Measurements from ENCODE around the gene PRDM16. TPM values are rescaled to one million over a fixed set of nuclear protein-coding genes. Genes with fewer than 3 reads are reported as not detected.

PRDM16 gene
- total and polyA plus RNA-seq, 2 of the 13 experiments (the other 11 are each of a cell fraction or from before 2014, with no cell fraction given), result 0.15 to 0.81 TPM

DNA sequence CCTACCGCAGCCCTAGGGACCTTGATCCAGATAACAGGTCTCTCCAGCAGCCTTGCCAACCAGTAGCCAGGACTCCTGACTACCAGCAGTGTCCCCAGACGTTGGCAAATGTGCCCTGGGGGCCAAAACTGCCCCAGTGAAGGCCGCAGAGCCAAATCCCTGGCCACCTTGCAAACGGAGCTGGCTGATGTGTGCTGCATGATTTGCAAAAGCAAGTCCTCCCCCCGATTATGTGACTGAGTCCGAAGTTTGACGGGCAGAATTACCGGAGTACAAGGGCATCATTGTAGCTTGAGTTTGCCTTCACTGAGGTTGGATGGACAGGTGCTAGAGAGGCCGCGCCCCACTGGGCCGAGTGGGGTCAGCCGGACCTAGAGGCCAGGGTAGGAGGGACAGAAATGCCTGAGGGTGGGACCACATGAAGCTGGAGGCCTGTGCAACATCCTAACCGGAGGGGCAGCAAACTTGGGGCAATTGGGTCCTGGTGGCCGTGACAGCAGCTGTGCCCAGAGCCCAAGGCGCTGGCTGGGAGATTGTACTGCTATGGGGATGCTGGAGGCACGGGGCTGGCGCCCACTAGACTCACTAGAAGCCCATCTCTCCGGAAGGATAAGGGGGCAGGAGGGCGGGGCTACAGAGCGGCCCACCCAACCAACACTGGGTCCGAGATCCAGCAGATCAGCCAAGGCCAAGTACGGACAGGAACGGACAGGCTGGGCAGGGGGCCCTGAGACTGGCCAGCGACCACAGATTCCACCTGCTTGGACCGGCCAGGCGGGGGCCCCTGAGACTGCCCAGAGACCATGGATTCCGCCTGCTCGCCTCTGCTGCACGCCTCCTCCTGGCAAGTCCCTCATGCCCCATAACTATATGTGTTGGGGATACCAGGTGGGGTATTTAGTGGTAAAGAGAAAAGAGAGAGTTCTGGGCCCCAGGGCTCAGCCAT is 388.2 kb downstream of the PRDM16 start (continued):
- no peak; the same call in 1 of the 2 replicates for TF ChIP-seq ERF (CRISPR knock-in tag; IDR thresholded peaks at IDR 0.05)
- TF ChIP-seq, protein P1, sequence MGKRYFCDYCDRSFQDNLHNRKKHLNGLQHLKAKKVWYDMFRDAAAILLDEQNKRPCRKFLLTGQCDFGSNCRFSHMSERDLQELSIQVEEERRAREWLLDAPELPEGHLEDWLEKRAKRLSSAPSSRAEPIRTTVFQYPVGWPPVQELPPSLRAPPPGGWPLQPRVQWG (CRISPR knock-in tag; IDR thresholded peaks at IDR 0.05; ENCODE audit: borderline replicate concordance, low read depth), result no peak
- TF ChIP-seq SMARCE1 (IDR thresholded peaks at IDR 0.05; ENCODE audit: borderline replicate concordance), result no peak
- no peak for TF ChIP-seq ZSCAN12 (CRISPR knock-in tag; IDR thresholded peaks at IDR 0.05)
- TF ChIP-seq HNF4G (IDR thresholded peaks at IDR 0.05; ENCODE audit: borderline replicate concordance, low read depth, low read length), result peak; percentile 63; the same call in 1 of the 2 replicates
- TF ChIP-seq HNF4G (CRISPR knock-in tag; IDR thresholded peaks at IDR 0.05; ENCODE audit: borderline replicate concordance, low read depth), result no peak
- TF ChIP-seq, protein P2, sequence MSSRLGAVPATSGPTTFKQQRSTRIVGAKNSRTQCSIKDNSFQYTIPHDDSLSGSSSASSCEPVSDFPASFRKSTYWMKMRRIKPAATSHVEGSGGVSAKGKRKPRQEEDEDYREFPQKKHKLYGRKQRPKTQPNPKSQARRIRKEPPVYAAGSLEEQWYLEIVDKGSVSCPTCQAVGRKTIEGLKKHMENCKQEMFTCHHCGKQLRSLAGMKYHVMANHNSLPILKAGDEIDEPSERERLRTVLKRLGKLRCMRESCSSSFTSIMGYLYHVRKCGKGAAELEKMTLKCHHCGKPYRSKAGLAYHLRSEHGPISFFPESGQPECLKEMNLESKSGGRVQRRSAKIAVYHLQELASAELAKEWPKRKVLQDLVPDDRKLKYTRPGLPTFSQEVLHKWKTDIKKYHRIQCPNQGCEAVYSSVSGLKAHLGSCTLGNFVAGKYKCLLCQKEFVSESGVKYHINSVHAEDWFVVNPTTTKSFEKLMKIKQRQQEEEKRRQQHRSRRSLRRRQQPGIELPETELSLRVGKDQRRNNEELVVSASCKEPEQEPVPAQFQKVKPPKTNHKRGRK (CRISPR knock-in tag; IDR thresholded peaks at IDR 0.05), result no peak
- TF ChIP-seq, protein P3, sequence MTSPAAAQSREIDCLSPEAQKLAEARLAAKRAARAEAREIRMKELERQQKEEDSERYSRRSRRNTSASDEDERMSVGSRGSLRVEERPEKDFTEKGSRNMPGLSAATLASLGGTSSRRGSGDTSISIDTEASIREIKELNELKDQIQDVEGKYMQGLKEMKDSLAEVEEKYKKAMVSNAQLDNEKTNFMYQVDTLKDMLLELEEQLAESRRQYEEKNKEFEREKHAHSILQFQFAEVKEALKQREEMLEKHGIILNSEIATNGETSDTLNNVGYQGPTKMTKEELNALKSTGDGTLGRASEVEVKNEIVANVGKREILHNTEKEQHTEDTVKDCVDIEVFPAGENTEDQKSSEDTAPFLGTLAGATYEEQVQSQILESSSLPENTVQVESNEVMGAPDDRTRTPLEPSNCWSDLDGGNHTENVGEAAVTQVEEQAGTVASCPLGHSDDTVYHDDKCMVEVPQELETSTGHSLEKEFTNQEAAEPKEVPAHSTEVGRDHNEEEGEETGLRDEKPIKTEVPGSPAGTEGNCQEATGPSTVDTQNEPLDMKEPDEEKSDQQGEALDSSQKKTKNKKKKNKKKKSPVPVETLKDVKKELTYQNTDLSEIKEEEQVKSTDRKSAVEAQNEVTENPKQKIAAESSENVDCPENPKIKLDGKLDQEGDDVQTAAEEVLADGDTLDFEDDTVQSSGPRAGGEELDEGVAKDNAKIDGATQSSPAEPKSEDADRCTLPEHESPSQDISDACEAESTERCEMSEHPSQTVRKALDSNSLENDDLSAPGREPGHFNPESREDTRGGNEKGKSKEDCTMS (CRISPR knock-in tag; conservative IDR thresholded peaks at IDR 0.05), result no peak
- TF ChIP-seq ZNF382 (CRISPR knock-in tag; IDR thresholded peaks at IDR 0.05; ENCODE audit: borderline replicate concordance), result no peak
- TF ChIP-seq ZNF383 (CRISPR knock-in tag; IDR thresholded peaks at IDR 0.05; ENCODE audit: borderline replicate concordance), result no peak
- peak; percentile 77 for TF ChIP-seq SAP130 (CRISPR knock-in tag; IDR thresholded peaks at IDR 0.05; ENCODE audit: low read depth)
- peak; percentile 30; the same call in 1 of the 2 replicates for TF ChIP-seq ZNF766 (CRISPR knock-in tag; IDR thresholded peaks at IDR 0.05; ENCODE audit: borderline replicate concordance)
- TF ChIP-seq, protein P4, sequence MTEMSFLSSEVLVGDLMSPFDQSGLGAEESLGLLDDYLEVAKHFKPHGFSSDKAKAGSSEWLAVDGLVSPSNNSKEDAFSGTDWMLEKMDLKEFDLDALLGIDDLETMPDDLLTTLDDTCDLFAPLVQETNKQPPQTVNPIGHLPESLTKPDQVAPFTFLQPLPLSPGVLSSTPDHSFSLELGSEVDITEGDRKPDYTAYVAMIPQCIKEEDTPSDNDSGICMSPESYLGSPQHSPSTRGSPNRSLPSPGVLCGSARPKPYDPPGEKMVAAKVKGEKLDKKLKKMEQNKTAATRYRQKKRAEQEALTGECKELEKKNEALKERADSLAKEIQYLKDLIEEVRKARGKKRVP (CRISPR knock-in tag; IDR thresholded peaks at IDR 0.05), result 0 out of 4 replicates have a peak, but pooled peaks of 1 of the 2 experiments have one; percentile 37
- TF ChIP-seq NONO (IDR thresholded peaks at IDR 0.05), result no peak
- TF ChIP-seq NONO (CRISPR knock-in tag; conservative IDR thresholded peaks at IDR 0.05), result peak; percentile 70; the same call in 1 of the 2 replicates
- no peak for TF ChIP-seq ZNF282 (IDR thresholded peaks at IDR 0.05; ENCODE audit: partially characterized antibody)
- TF ChIP-seq ZSCAN31 (CRISPR knock-in tag; IDR thresholded peaks at IDR 0.05; ENCODE audit: low read depth), result no peak
- TF ChIP-seq, protein P5, sequence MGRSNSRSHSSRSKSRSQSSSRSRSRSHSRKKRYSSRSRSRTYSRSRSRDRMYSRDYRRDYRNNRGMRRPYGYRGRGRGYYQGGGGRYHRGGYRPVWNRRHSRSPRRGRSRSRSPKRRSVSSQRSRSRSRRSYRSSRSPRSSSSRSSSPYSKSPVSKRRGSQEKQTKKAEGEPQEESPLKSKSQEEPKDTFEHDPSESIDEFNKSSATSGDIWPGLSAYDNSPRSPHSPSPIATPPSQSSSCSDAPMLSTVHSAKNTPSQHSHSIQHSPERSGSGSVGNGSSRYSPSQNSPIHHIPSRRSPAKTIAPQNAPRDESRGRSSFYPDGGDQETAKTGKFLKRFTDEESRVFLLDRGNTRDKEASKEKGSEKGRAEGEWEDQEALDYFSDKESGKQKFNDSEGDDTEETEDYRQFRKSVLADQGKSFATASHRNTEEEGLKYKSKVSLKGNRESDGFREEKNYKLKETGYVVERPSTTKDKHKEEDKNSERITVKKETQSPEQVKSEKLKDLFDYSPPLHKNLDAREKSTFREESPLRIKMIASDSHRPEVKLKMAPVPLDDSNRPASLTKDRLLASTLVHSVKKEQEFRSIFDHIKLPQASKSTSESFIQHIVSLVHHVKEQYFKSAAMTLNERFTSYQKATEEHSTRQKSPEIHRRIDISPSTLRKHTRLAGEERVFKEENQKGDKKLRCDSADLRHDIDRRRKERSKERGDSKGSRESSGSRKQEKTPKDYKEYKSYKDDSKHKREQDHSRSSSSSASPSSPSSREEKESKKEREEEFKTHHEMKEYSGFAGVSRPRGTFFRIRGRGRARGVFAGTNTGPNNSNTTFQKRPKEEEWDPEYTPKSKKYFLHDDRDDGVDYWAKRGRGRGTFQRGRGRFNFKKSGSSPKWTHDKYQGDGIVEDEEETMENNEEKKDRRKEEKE (IDR thresholded peaks at IDR 0.05), result no peak
- peak; percentile 29; the same call in 1 of the 2 replicates for TF ChIP-seq MIER3 (CRISPR knock-in tag; IDR thresholded peaks at IDR 0.05; ENCODE audit: borderline replicate concordance)
